Stimulated activated CD4-positive, alpha-beta T cell treated with anti-CD3 and anti-CD28 coated beads, Interleukin-12 subunit alpha, Interleukin-12 subunit beta, amount 100 ng/mL, for 4 hours (primary cell): Measurements from ENCODE around the gene SOCS1.
"Not testable (repeated sequence)": the region's sequence is repeated elsewhere in the genome, so short reads cannot be mapped to it uniquely, and the experiment has no call there.

Experiments
- DNase-seq: peaks from one replicate; pipeline ENCODE4 v3.0.0-alpha.2; 2020

The SOCS1 gene

GRCh38 chr16:11224096-11224893 is 31.7 kb downstream of the SOCS1 start:
- peak; percentile 51 for DNase-seq

- not testable (repeated sequence) for DNase-seq
These were observed 35.5 kb downstream of the SOCS1 start for GRCh38 chr16:11220507-11220906.

GRCh38 chr16:11219178-11219577 is 36.8 kb downstream of the SOCS1 start:
- DNase-seq = no peak

- no peak for DNase-seq
These were observed 37.4 kb downstream of the SOCS1 start for GRCh38 chr16:11218604-11218962.

- no peak for DNase-seq
These were observed 38.1 kb downstream of the SOCS1 start for GRCh38 chr16:11217651-11218603.

- no peak for DNase-seq
These were observed 40.0 kb downstream of the SOCS1 start for GRCh38 chr16:11215935-11216556.

- no peak for DNase-seq
These were observed 42.2 kb downstream of the SOCS1 start for GRCh38 chr16:11213799-11214198.

- DNase-seq = no peak
These were observed 42.6 kb downstream of the SOCS1 start for GRCh38 chr16:11213373-11213772.

GRCh38 chr16:11212798-11213196 is 43.2 kb downstream of the SOCS1 start:
- no peak for DNase-seq

GRCh38 chr16:11211977-11212797 is 43.8 kb downstream of the SOCS1 start:
- no peak for DNase-seq

GRCh38 chr16:11211061-11211976 is 44.7 kb downstream of the SOCS1 start:
- no peak for DNase-seq

GRCh38 chr16:11210260-11210659 is 45.7 kb downstream of the SOCS1 start:
- no peak for DNase-seq

GRCh38 chr16:11208916-11209665 is 46.9 kb downstream of the SOCS1 start:
- no peak for DNase-seq

GRCh38 chr16:11207646-11208045 is 48.4 kb downstream of the SOCS1 start:
- DNase-seq = no peak

GRCh38 chr16:11205754-11206581 is 50.0 kb downstream of the SOCS1 start:
- DNase-seq = no peak

GRCh38 chr16:11205065-11205699 is 50.8 kb downstream of the SOCS1 start:
- DNase-seq = no peak

GRCh38 chr16:11204513-11205047 is 51.4 kb downstream of the SOCS1 start:
- DNase-seq = no peak
